ENCODE measurements around the gene ZNRF1.
A peak's percentile ranks its signal among the peaks of the same experiment; 100 is the strongest.
"Not testable (repeated sequence)": the region's sequence is repeated elsewhere in the genome, so short reads cannot be mapped to it uniquely, and the experiment has no call there.

The ZNRF1 gene

DNA sequence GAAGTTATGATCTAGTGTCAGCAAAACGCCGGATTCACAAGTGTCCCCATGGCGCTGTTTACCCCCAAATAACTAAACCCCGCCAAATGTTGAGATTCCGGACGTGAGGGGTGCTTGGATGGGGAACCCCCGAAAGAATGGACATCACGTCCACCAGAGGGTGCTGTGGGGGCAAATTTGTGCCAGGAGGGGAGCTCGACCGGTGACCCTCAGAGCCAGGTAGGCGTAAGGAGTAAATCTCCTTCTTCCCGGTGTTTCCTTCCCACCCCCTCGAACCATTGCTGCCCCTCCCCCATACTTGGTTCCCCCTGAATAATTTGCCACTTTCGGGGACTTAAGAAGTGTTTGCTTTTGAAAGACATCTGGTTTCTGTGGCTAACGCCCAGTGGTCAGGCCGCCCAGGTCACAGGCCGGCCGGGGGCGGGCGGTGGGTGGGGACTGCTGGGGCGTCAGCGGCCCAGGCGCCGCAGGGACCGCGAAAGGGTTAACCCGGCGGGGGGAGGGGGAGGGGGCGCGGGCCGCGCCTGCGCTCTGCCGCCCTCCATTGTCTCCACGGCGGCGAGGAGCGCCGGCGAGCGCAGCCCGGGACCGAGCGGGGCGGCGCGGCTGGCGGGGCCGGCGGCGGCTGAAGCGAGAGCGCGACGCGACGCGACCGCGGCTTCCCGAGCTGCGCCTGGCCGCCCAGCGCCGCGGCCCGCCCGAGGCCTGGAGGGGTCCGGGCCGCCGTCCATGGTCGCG lies at the start of gene ZNRF1:
TSS of gene ZNRF1 (plus strand) at position 544 of the 738 bp plus-strand sequence. CDS start 648 bp downstream, outside the sequence.
- peak; percentile 73 for DNase-seq (ENCODE audit: low spot score)

DNA sequence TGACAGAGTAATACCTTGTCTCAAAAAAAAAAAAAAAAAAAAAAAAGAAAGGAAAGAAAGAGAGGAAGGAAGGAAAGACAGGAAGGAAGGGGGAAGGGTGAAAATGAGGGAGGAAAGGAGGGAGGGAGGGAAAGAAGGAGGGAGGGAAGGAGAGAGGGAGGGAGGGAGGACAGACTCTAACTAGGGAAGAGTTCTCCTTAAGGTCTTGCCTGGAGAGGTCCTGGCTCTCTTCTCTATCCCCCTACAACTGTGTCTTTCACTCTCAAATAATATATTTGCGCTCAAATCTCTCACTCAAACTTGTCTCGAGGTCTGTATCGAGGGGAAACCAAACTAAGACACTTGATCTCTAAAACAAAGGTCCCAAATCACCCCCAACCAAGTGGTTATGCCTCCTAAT lies 49.5 kb upstream of the ZNRF1 start:
- no peak for DNase-seq (ENCODE audit: low spot score)

DNA sequence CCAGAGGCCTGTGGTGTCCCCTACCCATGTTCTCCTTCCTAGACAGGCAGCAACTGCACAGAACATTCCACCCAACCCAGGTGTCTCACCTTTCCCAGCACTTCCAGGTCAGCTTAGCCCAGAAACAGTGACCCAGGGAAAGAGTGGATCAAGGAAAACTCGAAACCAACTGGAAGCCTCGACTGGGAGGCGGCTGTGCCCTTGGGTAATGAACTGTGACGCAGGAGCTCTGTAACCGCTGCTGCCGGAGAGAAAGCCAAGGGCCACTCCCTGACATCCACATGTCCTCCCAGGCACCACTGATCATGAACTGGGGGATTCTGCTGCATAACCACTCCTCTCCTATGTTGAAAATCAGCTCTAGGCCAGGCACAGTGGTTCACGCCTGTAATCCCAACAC lies 48.3 kb upstream of the ZNRF1 start:
- no peak for DNase-seq (ENCODE audit: low spot score)

DNA sequence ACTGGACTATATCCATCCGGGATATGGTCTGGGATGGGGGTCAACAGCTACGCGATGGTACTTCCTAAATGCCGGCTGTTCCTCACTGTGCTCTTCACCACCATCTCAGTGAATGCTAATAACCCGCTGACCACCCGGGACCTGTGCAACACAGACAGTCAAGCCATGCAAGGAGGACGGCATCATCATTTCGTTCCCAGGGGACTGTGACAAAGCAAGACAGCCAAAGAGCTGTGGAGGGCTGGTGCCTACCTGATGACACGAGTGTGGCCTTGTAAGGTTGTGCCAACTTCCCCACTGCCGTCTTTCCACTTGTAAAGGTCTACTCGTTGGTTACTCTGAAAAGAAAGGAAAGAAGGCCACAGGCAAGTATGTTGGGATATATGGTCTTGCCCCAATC lies 47.6 kb upstream of the ZNRF1 start:
- DNase-seq (ENCODE audit: low spot score), result no peak

DNA sequence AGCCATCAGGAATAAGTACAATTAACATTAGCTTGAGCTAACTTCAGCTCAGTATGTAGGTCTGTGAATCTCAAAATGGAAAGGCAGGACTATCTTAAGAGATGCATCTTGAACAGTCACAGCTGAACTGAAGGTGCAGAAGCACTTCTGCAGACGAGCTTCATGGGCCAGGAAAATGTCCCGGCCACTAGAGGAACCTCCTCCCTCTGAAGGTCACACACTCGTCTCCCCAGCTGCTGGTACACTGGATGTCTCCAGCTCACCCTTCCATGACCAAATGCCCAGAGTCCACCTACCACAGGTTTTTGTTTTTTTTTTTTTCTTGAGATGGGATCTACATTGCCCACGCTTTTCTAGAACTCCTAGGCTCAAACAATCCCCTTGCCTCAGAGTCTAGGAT lies 47.1 kb upstream of the ZNRF1 start:
- DNase-seq (ENCODE audit: low spot score), result no peak

DNA sequence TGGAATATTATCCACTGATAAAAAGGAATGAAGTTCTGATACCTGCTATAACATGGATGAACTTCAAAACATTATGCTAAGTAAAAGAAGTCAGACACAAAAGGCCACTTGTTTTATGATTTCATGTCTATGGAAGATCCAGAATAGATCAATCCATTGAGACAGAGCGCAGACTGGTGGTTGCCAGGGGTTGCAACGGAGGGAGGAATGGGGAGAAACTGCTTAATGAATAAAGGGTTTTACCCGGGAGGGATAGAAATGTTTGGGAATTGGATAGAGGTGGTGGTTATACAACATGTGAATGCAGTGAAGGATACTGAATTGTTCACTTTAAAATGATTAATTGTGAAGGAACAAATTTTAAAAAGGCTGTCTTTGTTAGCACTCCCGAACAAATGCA lies 44.1 kb upstream of the ZNRF1 start:
- no peak for DNase-seq (ENCODE audit: low spot score)

DNA sequence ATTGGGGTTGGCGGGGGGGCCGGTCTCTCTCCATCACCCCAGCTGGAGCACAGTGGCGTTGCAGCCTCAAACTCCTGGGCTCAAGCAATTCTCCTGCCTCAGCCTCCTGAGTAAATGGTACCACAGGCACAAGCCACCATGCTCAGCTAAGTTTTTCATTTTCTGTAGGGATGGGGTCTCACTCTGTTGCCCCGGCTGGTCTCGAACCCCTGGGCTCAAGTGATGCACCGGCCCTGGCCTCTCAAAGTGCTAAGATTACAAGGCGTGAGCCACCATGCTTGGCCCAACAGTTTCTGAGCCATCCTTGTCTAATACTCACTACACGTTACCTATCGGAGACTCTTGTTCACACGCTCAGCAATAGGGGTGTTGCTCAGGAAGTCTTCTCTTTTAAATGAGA lies 25.5 kb upstream of the ZNRF1 start:
- DNase-seq (ENCODE audit: low spot score), result no peak

DNA sequence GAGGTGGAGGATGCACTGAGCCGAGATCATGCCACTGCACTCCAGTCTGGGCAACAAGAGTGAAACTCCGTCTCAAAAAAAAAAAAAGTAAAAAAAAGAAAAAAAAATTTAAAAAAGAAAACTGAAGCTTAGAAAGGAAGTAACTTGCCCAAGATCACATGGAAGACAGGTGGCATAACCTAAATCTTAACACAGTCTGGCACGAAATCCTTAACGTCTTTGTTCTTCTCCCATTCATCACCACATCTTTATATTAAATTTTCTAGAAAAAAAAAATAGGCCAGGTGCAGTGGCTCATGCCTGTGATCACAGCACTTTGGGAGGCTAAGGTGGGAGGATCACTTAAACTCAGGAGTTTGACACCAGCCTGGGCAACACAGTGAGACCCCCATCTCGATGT lies 23.2 kb upstream of the ZNRF1 start:
- DNase-seq (ENCODE audit: low spot score), result no peak

DNA sequence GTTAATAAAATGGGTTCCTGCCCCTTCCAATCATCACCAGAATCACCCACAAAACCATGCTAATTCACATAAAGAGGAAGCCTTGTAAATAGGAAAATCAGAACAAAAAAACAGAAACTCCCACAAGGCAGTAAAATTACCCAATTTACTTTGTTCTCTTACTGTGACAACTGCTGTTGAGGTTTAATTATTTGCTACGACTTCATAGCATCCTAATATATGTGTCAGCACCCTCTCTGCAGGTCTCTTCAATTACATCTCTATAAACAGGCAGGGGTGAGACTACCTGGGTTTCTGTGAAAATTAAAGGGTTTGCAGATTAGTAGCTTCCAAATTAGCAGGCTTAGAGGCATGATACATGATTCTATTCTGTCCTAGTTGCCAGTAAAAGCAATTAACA lies 16.6 kb upstream of the ZNRF1 start:
- DNase-seq (ENCODE audit: low spot score), result no peak

DNA sequence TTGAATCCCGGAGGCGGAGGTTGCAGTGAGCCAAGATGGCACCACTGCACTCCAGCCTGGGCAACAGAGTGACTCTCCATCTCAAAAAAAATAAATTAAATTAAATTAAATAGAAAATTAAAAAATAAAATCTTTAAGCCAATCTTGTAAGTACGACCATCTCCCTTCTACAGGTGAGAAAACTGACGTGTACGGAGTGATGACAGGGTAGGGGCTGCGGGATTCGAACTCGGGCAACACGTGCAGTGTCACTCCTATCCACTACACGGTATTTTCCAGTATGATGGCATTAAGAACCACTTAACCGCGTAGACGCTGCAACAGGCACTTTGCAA lies 14.7 kb upstream of the ZNRF1 start:
- DNase-seq (ENCODE audit: low spot score), result no peak

DNA sequence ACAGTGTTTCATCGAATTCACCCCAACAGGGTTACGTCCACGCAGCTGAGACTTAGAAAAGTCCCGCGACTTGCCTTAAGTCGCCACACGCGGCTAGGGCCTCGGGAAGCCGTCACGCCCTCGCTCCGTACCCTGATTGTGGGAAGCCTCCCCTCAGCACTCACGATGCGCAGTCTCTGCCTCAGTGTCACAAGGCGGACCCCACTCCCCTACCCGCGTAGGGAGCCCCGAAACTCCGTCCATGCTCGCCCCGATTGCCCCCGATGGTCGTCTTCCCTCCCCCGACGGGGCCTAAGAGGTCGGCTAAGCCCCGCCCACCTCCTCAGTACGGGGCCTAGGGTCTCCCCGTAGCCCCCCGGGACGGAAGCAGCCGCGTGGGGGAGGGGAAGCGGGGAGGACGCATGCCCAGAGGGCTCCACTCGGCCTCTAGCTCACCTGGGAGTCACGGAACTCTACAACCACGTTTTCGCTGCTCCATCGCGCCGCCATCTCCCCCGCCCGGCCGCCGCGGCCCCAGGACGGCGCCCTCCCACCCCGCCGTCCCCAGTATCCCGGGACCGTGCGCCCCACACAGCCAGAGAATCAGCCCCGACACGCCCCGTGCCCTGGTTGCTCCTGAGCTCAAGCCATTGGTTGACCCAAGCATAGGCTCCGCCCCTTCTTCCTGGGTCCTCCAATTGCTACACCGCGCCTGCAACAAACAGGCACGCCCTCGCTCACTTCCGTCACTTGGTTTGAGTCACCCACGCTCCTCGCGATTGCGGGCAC lies 14.1 kb upstream of the ZNRF1 start, which contains the start of gene WDR59:
TSS of gene WDR59 (minus strand) at position 595 of the 768 bp plus-strand sequence. CDS start at position 489, 106 bp downstream.
- peak; percentile 99 for DNase-seq (ENCODE audit: low spot score)

DNA sequence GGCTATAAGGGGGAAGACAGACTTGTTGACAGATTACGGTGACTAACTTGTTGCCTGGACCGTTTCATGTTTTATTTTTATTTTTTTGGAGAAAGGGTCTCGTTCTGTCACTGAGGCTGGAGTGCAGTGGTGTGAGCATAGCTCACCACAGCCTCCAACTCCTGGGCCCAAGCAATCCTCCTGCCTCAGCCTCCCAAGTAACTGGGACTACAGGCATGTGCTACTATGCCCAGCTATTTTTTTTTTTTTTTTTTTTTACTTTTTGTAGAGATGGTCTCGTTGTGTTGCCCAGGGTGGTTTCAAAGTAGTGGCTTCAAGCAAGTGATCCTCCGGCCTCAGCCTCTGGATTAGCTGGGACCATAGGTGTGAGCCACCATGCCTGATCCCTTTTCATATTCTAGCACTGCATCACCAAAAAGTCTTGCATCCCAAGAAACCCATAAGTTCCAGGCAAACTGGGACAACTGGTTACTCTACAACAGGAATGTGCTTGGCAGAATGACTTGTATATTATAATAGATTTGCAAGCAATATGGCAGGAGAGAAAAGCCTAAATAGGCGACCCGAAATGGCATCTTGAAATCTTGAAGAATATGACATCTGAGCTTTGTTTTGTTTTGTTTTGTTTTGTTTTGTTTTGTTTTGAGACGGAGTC lies 11.7 kb upstream of the ZNRF1 start:
- DNase-seq (ENCODE audit: low spot score), result no peak

DNA sequence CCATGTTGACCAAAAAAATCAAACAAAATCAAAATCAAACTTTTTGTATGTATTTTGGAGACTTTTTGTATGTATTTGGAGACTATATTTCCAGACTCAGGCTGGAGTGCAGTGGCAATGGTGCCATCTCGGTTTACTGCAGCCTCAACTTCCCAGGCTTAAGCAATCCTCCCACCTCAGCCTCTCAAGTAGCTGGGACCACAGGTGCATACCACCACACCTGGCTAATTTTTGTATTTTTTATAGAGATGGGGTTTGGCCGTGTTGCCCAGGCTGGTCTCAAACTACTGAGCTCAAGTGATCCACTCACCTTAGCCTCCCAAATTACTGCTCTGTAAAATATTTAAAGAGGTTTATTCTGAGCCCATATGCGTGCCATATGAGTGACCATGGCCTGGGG lies 9.0 kb upstream of the ZNRF1 start:
- DNase-seq (ENCODE audit: low spot score), result not testable (repeated sequence)

DNA sequence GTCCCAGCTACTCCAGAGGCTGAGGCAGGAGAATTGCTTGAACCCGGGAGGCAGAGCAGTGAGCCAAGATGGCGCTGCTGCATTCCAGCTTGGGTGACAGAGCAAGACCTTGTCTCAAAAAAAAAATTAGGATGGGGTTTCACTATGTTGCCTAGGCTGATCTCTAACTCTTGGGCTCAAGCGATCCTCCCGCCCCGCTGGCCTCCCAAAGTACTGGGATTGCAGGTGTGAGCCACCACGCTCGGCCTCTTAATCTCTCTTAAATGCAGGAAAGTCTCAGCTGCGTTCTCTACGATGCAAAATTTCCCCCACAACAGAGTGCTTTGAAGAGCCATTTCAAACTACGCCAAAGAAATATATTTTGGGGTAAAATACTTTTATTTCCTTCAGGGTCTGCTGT lies 8.0 kb upstream of the ZNRF1 start:
- no peak for DNase-seq (ENCODE audit: low spot score)

DNA sequence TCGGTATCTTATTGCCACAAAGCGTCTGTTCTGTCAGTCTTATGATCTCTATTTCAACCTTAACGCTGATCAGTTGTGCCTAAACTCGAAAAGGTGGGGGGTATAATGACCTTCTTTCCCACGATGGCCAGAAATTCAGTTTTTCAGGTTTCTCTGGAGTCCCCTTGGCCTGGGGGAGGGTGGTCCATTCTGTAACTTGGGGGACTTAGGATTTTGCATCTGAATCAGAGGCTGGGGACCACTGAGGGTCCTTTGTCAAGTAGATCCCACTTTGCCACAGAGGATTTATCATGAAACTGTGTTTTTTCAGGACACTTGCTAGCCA lies 7.6 kb upstream of the ZNRF1 start:
- no peak for DNase-seq (ENCODE audit: low spot score)

DNA sequence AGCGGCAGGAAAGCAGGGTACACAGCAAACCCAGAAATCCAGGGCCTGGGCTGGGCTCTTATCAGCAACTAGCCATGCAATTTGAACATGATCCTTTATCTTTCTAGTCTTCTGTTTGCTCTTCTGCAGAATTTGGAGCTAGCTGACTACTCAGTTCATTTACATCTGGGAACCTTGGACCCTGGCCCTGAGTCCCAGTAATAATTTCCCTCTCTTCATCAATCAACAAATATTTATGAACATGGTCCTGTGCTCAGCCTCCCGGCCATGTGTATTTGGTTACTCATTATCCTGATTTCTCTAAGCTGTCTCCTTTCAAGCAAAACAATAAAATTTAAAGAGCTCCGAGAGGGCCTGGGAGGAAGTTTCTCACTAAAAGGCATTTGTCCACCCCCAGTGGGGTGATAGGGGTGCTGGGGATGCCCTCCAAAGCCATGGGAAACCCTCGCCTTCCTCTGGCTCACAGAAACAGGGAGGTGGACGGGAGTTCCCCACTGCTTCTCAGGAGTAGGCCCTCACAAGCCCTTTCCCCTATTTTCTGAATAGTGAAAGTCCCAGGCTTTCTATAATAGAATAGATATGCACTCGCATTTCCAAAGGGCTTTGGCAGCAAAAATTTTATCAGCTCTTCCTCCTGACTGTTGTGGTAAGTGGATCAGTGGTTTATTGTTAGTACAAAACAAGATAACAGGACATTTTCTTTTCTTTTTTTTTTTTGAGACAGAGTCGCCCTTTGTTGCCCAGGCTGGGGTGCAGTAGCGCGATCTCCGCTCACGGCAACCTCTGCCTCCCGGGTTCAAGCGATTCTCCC lies 7.0 kb upstream of the ZNRF1 start:
- DNase-seq (ENCODE audit: low spot score), result no peak

DNA sequence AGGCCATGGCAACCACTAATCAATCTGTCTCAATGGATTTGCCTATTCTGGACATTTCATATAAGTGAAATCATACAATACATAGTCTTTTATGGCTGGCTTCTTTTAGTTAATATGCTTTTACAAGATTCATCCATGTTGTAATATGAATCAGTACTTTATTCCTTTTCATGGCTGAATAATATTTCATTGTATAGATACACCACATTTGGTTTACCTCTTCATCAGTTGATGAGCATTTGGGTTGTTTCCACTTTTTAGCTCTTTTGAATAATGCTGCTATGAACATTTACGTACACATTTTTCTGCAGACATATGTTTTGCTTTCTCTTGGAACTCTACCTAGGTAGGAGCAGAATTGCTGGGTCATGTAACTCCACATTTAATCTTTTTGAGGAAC lies 2.8 kb upstream of the ZNRF1 start:
- DNase-seq (ENCODE audit: low spot score), result no peak

DNA sequence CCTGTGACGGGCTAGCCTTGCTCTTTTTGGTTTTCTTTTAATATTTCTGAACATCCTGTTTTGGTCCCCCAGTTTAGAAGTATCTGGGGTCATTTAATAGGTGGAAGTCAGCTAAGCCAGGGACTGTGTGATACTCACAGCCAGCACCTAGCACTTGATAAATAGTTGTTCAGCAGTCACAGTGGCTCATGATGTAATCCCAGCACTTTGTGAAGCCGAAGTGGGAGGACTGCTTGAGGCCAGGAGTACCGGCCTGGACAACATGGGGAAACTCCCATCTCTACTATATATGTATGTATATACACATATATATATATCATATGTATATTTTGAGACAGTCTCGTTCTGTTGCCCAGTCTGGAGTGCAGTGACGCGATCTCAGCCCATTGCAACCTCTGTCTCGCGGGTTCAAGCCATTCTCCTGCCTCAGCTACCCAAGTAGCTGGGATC lies 1.8 kb upstream of the ZNRF1 start:
- DNase-seq (ENCODE audit: low spot score), result no peak

DNA sequence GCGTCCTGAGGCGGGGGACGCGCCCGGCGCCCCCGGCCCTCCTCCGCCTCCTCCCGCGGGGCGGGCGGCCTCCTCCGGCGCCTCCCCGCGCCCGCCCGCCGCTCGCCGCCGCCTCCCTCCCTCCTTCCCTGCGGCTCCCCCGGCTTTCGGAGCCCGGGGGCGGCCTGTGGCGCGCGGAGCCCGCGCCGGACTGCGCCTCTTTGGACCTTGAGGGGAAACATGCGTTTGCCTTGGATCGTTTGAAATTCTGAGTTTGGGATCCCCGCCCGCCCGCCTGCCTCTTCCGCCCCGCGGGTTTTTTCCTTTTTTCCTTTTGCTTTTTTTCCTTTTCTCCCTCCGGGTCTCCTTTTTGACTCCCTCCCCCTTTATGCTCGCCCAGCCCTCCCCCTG lies 390 bp downstream of the ZNRF1 start:
- DNase-seq (ENCODE audit: low spot score), result peak; percentile 18

DNA sequence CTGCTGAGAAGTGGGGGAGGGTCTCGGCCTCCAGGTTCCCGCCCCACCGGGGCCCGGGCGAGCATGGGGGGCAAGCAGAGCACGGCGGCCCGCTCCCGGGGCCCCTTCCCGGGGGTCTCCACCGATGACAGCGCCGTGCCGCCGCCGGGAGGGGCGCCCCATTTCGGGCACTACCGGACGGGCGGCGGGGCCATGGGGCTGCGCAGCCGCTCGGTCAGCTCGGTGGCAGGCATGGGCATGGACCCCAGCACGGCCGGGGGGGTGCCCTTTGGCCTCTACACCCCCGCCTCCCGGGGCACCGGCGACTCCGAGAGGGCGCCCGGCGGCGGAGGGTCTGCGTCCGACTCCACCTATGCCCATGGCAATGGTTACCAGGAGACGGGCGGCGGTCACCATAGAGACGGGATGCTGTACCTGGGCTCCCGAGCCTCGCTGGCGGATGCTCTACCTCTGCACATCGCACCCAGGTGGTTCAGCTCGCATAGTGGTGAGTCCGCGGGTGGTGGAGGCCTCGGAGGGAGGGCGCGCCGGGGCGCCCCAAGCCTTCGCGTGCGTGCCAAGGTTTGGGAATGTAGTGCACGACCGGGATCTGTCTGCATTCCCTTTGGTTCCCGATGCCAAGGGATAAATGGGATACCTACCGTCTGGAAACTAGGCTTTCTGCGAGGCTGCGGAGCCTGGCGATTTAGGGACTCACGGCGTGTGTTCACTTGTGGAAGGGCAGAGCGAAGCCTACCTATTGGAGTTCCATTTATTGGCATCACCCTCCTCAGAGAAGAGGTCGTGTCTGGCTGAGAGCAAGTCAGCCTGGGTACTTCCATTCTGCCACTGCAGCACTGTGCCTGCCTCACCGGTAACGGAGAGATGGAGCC lies 1.0 kb downstream of the ZNRF1 start:
- DNase-seq (ENCODE audit: low spot score), result peak; percentile 50

DNA sequence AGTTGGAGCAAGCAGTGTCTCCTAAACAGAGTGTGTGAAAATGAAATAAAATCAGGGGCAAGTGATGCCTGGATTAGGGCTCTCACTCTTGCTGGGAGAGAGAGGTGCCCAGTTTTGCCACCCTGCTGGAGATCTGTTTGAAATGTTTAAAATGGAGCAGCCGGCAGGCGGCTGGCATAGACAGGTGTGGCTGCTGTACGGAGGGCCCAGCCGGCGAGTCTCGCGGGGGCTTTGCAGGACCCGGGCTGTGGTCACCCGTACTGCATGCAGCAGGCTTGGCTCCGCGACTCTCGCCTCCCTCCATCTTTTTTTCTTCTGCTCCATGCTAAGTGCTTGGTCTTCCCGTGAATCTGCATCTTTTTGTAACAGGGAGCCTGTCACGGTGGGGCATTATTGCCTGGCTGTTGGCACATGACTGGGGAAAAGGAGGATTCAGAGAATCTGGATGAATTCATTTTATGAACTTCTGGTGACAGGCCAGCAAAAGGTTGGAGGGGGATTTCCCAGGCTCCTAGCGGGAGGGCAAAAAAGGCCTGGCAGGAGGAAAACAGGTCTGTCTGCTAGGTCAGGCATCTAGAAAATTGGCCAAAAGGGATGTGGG lies 1.8 kb downstream of the ZNRF1 start:
- DNase-seq (ENCODE audit: low spot score), result no peak
